A673 (cell line): ENCODE data around the gene UTS2R. TPM values are rescaled to one million over a fixed set of nuclear protein-coding genes. Genes with fewer than 3 reads are reported as not detected.
"Not testable (repeated sequence)": the region's sequence is repeated elsewhere in the genome, so short reads cannot be mapped to it uniquely, and the experiment has no call there.

ENCODE experiments used
- BruUV-seq: library from RNA; stranded (reverse); fragments of 400-500 nt; replicated peaks from 2 replicates; lab custom pipeline; 2021; lab: Mats Ljungman, UMichigan
- CTCF ChIA-PET: fragments of 300-600 bp; sonication (Branson Sonifier 250); formaldehyde crosslinking; loops from one replicate; lab custom pipeline; 2022; ENCODE audit warnings: antibody characterized with exemption; lab: Charles Lee
- POLR2A ChIA-PET: fragments of 300-600 bp; sonication (Branson Sonifier 250); formaldehyde crosslinking; loops from one replicate; lab custom pipeline; 2022; ENCODE audit warnings: antibody characterized with exemption; ENCODE audit not compliant: low non-redundant PET; lab: Charles Lee
- DNase-seq: peaks from one replicate; pipeline ENCODE4 v3.0.0-alpha.2; 2015; ENCODE audit warnings: low spot score
- H3K27ac ChIP-seq: fragments of 200-600 bp; sonication (generic); 2 replicates; pipeline ENCODE4 v1.5.1; 2016; ENCODE audit warnings: mixed run types, low read depth, mild to moderate bottlenecking, mixed read lengths, antibody characterized with exemption, low read length; ENCODE audit not compliant: poor library complexity, severe bottlenecking
- H3K27me3 ChIP-seq: fragments of 200-600 bp; sonication (generic); replicated peaks from 2 replicates; pipeline ENCODE4 v1.6.1; 2017; ENCODE audit warnings: mixed run types, low read depth, mild to moderate bottlenecking, mixed read lengths, antibody characterized with exemption, low read length; ENCODE audit not compliant: insufficient read depth, poor library complexity
- H3K36me3 ChIP-seq: fragments of 200-600 bp; sonication (generic); 2 replicates; pipeline ENCODE4 v1.6.1; 2016; ENCODE audit warnings: mixed run types, mild to moderate bottlenecking, mixed read lengths, antibody characterized with exemption, low read length; ENCODE audit not compliant: insufficient read depth, poor library complexity, severe bottlenecking
- H3K4me1 ChIP-seq: fragments of 200-600 bp; sonication (generic); 2 replicates; pipeline ENCODE4 v1.6.1; 2017; ENCODE audit warnings: mixed run types, mild to moderate bottlenecking, mixed read lengths, antibody characterized with exemption, low read length; ENCODE audit not compliant: insufficient read depth, poor library complexity, severe bottlenecking
- H3K4me3 ChIP-seq: fragments of 200-600 bp; sonication (generic); 2 replicates; pipeline ENCODE4 v1.5.1; 2016; ENCODE audit warnings: low read depth, mixed run types, mild to moderate bottlenecking, mixed read lengths, low read length; ENCODE audit not compliant: poor library complexity, severe bottlenecking
- H3K9me3 ChIP-seq: fragments of 200-600 bp; sonication (generic); 2 replicates; pipeline ENCODE4 v1.6.1; 2016; ENCODE audit warnings: mixed run types, low read depth, mild to moderate bottlenecking, mixed read lengths, antibody characterized with exemption, low read length; ENCODE audit not compliant: poor library complexity, severe bottlenecking
- EZH2 ChIP-seq: fragments of 200-600 bp; sonication (generic); IDR thresholded peaks from 2 replicates; pipeline ENCODE4 v1.6.1; 2017; ENCODE audit warnings: borderline replicate concordance, low read depth, mild to moderate bottlenecking, mixed read lengths, antibody characterized with exemption, low read length; ENCODE audit not compliant: poor library complexity, severe bottlenecking
- intact Hi-C: fragments of 100-400 bp; cut with micrococcal nuclease; formaldehyde crosslinking; loops from one replicate; pipeline ENCODE4 v1.10.0; 2022; ENCODE audit not compliant: unreplicated experiment
- total RNA-seq: library from RNA; stranded (reverse); gene quantifications from 2 replicates; pipeline ENCODE4 v1.2.3, GENCODE V29; 2021
- TF ChIP-seq, protein P1 (sequence below): fragments of 300-800, 200-600 bp; sonication (generic); conservative IDR thresholded peaks from 2 replicates; pipeline ENCODE4 v1.5.1; 2017; ENCODE audit warnings: low read depth, mild to moderate bottlenecking, antibody characterized with exemption, low read length, moderate library complexity, mixed read lengths

UTS2R gene
- total RNA-seq, 1 experiment from 2014 or later, result 0.58 TPM

DNA sequence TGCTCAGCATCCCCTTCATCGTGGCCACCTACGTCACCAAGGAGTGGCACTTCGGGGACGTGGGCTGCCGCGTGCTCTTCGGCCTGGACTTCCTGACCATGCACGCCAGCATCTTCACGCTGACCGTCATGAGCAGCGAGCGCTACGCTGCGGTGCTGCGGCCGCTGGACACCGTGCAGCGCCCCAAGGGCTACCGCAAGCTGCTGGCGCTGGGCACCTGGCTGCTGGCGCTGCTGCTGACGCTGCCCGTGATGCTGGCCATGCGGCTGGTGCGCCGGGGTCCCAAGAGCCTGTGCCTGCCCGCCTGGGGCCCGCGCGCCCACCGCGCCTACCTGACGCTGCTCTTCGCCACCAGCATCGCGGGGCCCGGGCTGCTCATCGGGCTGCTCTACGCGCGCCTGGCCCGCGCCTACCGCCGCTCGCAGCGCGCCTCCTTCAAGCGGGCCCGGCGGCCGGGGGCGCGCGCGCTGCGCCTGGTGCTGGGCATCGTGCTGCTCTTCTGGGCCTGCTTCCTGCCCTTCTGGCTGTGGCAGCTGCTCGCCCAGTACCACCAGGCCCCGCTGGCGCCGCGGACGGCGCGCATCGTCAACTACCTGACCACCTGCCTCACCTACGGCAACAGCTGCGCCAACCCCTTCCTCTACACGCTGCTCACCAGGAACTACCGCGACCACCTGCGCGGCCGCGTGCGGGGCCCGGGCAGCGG is 3.2 kb downstream of the UTS2R start:
- CTCF ChIA-PET, result no interaction called here
- Histone ChIP-seq H3K36me3 (no peaks in the 10 kb centered on the region), H3K4me1 (peaks cover 11% of the 10 kb centered on the region), H3K27ac (no peak overlapping the region), H3K4me3 (no peak overlapping the region), H3K9me3 (no peaks in the 10 kb centered on the region), H3K27me3 (peaks cover 4% of the 10 kb centered on the region)
- TF ChIP-seq, protein P1, sequence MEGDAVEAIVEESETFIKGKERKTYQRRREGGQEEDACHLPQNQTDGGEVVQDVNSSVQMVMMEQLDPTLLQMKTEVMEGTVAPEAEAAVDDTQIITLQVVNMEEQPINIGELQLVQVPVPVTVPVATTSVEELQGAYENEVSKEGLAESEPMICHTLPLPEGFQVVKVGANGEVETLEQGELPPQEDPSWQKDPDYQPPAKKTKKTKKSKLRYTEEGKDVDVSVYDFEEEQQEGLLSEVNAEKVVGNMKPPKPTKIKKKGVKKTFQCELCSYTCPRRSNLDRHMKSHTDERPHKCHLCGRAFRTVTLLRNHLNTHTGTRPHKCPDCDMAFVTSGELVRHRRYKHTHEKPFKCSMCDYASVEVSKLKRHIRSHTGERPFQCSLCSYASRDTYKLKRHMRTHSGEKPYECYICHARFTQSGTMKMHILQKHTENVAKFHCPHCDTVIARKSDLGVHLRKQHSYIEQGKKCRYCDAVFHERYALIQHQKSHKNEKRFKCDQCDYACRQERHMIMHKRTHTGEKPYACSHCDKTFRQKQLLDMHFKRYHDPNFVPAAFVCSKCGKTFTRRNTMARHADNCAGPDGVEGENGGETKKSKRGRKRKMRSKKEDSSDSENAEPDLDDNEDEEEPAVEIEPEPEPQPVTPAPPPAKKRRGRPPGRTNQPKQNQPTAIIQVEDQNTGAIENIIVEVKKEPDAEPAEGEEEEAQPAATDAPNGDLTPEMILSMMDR, result no peak
- no peak for TF ChIP-seq EZH2
- no TSS peak for BruUV-seq
- no peak for DNase-seq
- POLR2A ChIA-PET, result no interaction called here
- intact Hi-C loops, result no loop called here

DNA sequence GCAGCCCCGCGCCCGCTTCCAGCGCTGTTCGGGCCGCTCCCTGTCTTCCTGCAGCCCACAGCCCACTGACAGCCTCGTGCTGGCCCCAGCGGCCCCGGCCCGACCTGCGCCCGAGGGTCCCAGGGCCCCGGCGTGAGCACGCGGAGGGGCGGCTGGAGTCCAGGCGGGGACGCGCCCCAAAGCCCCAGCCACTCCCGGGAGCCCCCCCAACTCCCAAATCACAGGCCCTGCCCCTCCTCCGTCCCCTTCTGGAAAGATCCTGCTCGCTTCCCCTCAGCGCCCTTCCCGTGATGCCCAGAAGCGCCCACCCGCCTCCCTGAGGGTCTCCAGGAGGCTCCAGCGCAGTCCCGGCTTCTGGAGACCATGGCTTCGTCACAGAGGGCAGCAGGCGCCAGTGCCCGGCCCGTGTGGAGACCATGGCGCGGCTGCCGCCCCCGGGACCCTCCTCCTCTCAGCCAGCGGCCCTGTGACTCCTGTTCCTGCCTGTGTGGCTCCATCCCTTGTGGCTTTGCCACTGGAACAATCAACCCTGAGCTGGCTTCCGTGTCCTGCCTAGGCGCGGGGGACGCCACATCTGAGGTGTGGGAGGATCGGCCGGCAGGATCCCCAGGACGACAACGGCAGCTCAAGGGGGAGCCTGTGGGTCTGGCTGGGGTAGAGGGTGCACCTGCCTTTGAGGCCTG is 3.9 kb downstream of the UTS2R start:
- ChIA-PET POLR2A (no interaction called here), CTCF (no interaction called here)
- Histone ChIP-seq H3K4me1 (peaks cover 15% of the 10 kb centered on the region), H3K27me3 (peaks cover 4% of the 10 kb centered on the region), H3K9me3 (no peaks in the 10 kb centered on the region), H3K4me3 (no peak overlapping the region), H3K36me3 (no peaks in the 10 kb centered on the region), H3K27ac (no peak overlapping the region)
- BruUV-seq, result no TSS peak
- intact Hi-C loops, result no loop called here
- TF ChIP-seq EZH2, result no peak
- TF ChIP-seq, protein P1, result no peak
- DNase-seq, result no peak

DNA sequence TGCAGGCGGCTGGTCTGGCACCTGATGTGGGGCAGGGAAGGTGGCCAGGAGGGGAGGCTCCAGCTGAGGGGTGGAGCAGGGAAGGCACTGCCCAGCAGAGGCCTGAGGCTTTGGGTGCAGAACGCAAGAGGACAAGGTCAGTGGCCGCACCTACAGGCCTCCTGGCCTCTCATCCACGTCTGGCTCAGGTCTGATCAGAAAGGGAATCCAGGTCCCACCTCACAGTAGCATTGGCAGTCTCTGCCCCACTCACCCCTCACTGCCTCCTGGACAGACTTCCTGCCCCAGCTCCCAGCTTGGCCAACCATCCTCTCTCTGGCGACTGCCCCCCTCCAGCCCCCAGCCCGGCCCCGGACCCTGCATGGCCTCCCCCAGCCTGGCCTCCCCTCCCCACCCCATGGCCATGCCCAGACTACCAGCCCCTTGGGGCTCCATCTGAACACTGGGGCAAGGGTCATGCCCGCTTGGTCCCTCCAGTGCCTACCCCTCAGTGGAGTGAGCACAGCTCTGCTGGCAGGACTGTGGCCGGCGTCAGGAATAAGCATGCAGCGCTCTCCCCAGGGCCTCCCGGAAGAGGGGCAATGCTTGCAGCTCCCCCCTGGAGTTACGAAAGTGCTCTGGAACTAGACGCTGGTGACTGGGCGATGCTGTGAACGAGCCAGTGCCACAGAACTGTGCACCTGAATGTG is 4.6 kb downstream of the UTS2R start:
- H3K27me3 ChIP-seq, result peaks cover 3% of the 10 kb centered on the region
- peaks cover 15% of the 10 kb centered on the region for H3K4me1 ChIP-seq
- no peak overlapping the region for H3K4me3 ChIP-seq
- intact Hi-C loops, result no loop called here
- CTCF ChIA-PET, result no interaction called here
- TF ChIP-seq, protein P1, result no peak
- no peak for TF ChIP-seq EZH2
- H3K36me3 ChIP-seq, result no peaks in the 10 kb centered on the region
- no TSS peak for BruUV-seq
- POLR2A ChIA-PET, result no interaction called here
- no peak overlapping the region for H3K27ac ChIP-seq
- no peak for DNase-seq
- H3K9me3 ChIP-seq, result no peaks in the 10 kb centered on the region

DNA sequence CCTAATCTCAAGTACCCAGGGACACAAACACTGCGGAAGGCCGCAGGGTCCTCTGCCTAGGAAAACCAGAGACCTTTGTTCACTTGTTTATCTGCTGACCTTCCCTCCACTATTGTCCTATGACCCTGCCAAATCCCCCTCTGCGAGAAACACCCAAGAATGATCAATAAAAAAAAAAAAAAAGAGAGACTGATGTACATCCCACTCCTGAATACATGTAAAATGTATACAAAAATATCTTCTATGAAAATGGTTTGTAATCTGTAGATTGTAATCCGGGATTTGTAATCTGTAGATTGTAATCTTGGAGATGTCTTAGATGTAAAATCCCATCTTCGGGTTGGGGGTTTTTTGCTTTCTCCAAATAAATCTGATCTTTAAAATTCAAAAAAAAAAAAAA is 5.7 kb downstream of the UTS2R start:
- H3K9me3 ChIP-seq, CTCF ChIA-PET, H3K27ac ChIP-seq, BruUV-seq, H3K27me3 ChIP-seq, DNase-seq, H3K36me3 ChIP-seq, H3K4me3 ChIP-seq, intact Hi-C loops, POLR2A ChIA-PET: not testable (repeated sequence)
- H3K4me1 ChIP-seq, result peaks cover 15% of the 10 kb centered on the region
